BE2C (cell line): ENCODE measurements around the gene GDF3. TPM values are rescaled to one million over a fixed set of nuclear protein-coding genes. Genes with fewer than 3 reads are reported as not detected.
"Not testable (repeated sequence)": the region's sequence is repeated elsewhere in the genome, so short reads cannot be mapped to it uniquely, and the experiment has no call there.

Experiments
- DNase-seq: peaks from one replicate; pipeline ENCODE4 v3.0.0-alpha.2; 2020
- H3K27me3 ChIP-seq: fragments of 250-450 bp; sonication (Bioruptor Pico); 2 replicates; pipeline ENCODE4 v1.5.1; 2020; ENCODE audit warnings: mild to moderate bottlenecking
- H3K36me3 ChIP-seq: fragments of 250-450 bp; sonication (Bioruptor Pico); 2 replicates; pipeline ENCODE4 v1.5.1; 2020; ENCODE audit warnings: mild to moderate bottlenecking
- H3K4me1 ChIP-seq: fragments of 250-450 bp; sonication (Bioruptor Pico); 2 replicates; pipeline ENCODE4 v1.5.1; 2020
- H3K4me3 ChIP-seq: 2 replicates; pipeline ENCODE4 v1.5.1; 2011; ENCODE audit warnings: low read depth, low read length
- H3K9me3 ChIP-seq: fragments of 250-450 bp; sonication (Bioruptor Pico); 2 replicates; pipeline ENCODE4 v1.5.1; 2020
- CTCF ChIP-seq: IDR thresholded peaks from 2 replicates; pipeline ENCODE4 v1.5.1; 2012; ENCODE audit warnings: mild to moderate bottlenecking, low read depth, low read length
- polyA plus RNA-seq: library from polyadenylated mRNA; unstranded; fragments of >200 nt; gene quantifications from one replicate; pipeline ENCODE4 v1.2.1, GENCODE V29; 2012; ENCODE audit warnings: low read depth, missing spikeins; ENCODE audit not compliant: insufficient read length, insufficient read depth

The GDF3 gene
- polyA plus RNA-seq: not detected

- TF ChIP-seq CTCF: no peak
- Histone ChIP-seq H3K36me3 (no peaks in the 10 kb centered on the region), H3K27me3 (no peaks in the 10 kb centered on the region), H3K9me3 (no peaks in the 10 kb centered on the region), H3K4me3 (no peak within 1 kb of the TSS), H3K4me1 (no peaks in the 10 kb centered on the region)
- DNase-seq: no peak
Observed at GRCh38 chr12:7695566-7696197, at the start of gene GDF3. TSS of gene GDF3 (minus strand) at chr12:7695775. CDS start at chr12:7695728, 47 bp downstream.

DNA sequence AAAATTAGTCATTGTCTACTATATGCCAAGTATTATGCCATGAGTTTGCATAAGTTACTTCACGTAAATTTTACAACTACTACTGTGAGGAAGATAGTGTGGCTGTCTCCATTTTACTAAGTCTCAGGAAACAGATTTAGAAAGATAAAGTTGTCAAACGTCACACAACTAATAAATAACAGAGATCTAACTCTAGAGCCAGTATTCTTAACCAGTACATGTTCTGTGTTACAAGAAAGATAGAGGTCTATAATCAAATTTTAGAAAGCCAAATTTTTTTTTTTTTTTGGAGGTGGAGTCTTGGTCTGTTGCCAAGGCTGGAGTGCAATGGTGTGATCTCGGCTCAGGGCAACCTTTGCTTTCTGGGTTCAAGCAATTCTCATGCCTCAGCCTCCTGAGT, 37.4 kb upstream of the GDF3 start:
- no peaks in the 10 kb centered on the region for H3K36me3 ChIP-seq
- H3K27me3 ChIP-seq: no peaks in the 10 kb centered on the region
- no peak overlapping the region for H3K4me3 ChIP-seq
- TF ChIP-seq CTCF: no peak
- H3K9me3 ChIP-seq: no peaks in the 10 kb centered on the region
- no peaks in the 10 kb centered on the region for H3K4me1 ChIP-seq
- no peak for DNase-seq

- no peak for DNase-seq
- Histone ChIP-seq H3K4me1 (no peaks in the 10 kb centered on the region), H3K36me3 (no peaks in the 10 kb centered on the region), H3K27me3 (no peaks in the 10 kb centered on the region), H3K9me3 (no peaks in the 10 kb centered on the region), H3K4me3 (no peak overlapping the region)
- no peak for TF ChIP-seq CTCF
Observed at GRCh38 chr12:7731486-7731885, 35.9 kb upstream of the GDF3 start.

GRCh38 chr12:7730984-7731383, 35.4 kb upstream of the GDF3 start:
- H3K9me3 ChIP-seq, H3K4me3 ChIP-seq, H3K27me3 ChIP-seq, DNase-seq, H3K36me3 ChIP-seq, H3K4me1 ChIP-seq: not testable (repeated sequence)

- H3K27me3 ChIP-seq: no peaks in the 10 kb centered on the region
- H3K4me3 ChIP-seq: no peak overlapping the region
- H3K9me3 ChIP-seq: no peaks in the 10 kb centered on the region
- no peak for DNase-seq
- no peak for TF ChIP-seq CTCF
- no peaks in the 10 kb centered on the region for H3K36me3 ChIP-seq
- H3K4me1 ChIP-seq: no peaks in the 10 kb centered on the region
Observed at GRCh38 chr12:7729746-7730145, 34.2 kb upstream of the GDF3 start.

DNA sequence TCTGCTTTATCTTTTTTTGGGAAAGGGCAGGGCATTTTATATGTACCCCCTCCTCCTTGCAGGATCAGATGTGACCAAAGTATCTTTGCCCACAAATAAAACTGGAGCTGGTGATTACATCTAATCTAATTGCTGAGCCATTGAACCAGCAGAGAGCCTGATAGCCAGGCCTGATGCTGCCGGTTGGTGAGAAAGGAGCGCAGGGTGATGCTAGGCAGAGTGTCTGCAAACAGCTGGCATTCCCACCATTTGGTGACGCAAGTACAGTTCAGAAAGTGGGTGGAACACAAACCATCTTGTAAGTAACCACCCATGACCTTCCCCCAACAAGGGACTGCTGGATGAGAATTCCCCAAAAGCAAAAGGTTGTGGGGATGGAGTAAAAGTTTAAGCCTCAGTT, 28.4 kb upstream of the GDF3 start:
- no peak for TF ChIP-seq CTCF
- no peaks in the 10 kb centered on the region for H3K36me3 ChIP-seq
- no peak overlapping the region for H3K4me3 ChIP-seq
- H3K27me3 ChIP-seq: no peaks in the 10 kb centered on the region
- DNase-seq: no peak
- no peaks in the 10 kb centered on the region for H3K4me1 ChIP-seq
- no peaks in the 10 kb centered on the region for H3K9me3 ChIP-seq
